Activated CD8-positive, alpha-beta memory T cell treated with anti-CD3 and anti-CD28 coated beads, Interleukin-2, amount 50 U/mL, for 1 hour (primary cell): ENCODE measurements around the gene SNAPIN.

Experiments
- DNase-seq: peaks from one replicate; pipeline ENCODE4 v3.0.0-alpha.2; 2020; ENCODE audit errors: extremely low read depth

SNAPIN gene

GRCh38 chr1:153658400-153659174 lies at the start of gene SNAPIN:
Gene SNAPIN (plus strand): TSS chr1:153658703. CDS start chr1:153658744, 41 bp downstream.
- peak; percentile 53 for DNase-seq

- no peak for DNase-seq
Measured at GRCh38 chr1:153608742-153609584, 49.5 kb upstream of the SNAPIN start.

GRCh38 chr1:153609585-153609907 lies 49.0 kb upstream of the SNAPIN start:
- DNase-seq: no peak

- DNase-seq: no peak
Measured at GRCh38 chr1:153610334-153610733, 48.2 kb upstream of the SNAPIN start.

GRCh38 chr1:153610811-153611301 lies 47.6 kb upstream of the SNAPIN start:
- DNase-seq: no peak

GRCh38 chr1:153611356-153611755 lies 47.1 kb upstream of the SNAPIN start:
- DNase-seq: no peak

- no peak for DNase-seq
Measured at GRCh38 chr1:153612111-153612754, 46.3 kb upstream of the SNAPIN start.

GRCh38 chr1:153612755-153613331 lies 45.7 kb upstream of the SNAPIN start, which contains the start of gene S100A16:
Gene S100A16 (minus strand): TSS chr1:153613137. CDS start chr1:153608151, 4,986 bp downstream.
- DNase-seq: no peak

GRCh38 chr1:153613406-153613805 lies 45.1 kb upstream of the SNAPIN start:
- DNase-seq: no peak

- DNase-seq: no peak
Measured at GRCh38 chr1:153614189-153614900, 44.2 kb upstream of the SNAPIN start.

- DNase-seq: no peak
Measured at GRCh38 chr1:153614906-153615305, 43.6 kb upstream of the SNAPIN start.

- no peak for DNase-seq
Measured at GRCh38 chr1:153615406-153615805, 43.1 kb upstream of the SNAPIN start.

GRCh38 chr1:153616144-153616916 lies 42.2 kb upstream of the SNAPIN start, which contains the start of gene S100A14:
Gene S100A14 (minus strand): TSS chr1:153616325. CDS start chr1:153615858, 467 bp downstream.
- no peak for DNase-seq

- no peak for DNase-seq
Measured at GRCh38 chr1:153616917-153617311, 41.6 kb upstream of the SNAPIN start.

- DNase-seq: no peak
Measured at GRCh38 chr1:153617663-153618062, 40.8 kb upstream of the SNAPIN start.

- DNase-seq: no peak
Measured at GRCh38 chr1:153619171-153619570, 39.3 kb upstream of the SNAPIN start.

GRCh38 chr1:153623101-153623500 lies 35.4 kb upstream of the SNAPIN start:
- no peak for DNase-seq

GRCh38 chr1:153624965-153625611 lies 33.4 kb upstream of the SNAPIN start:
- no peak for DNase-seq

GRCh38 chr1:153626477-153626903 lies 32.0 kb upstream of the SNAPIN start:
- no peak for DNase-seq
